Stimulated activated CD4-positive, alpha-beta T cell treated with anti-CD3 and anti-CD28 coated beads, TNF-alpha, amount 100 ng/mL, for 48 hours (primary cell): Measurements from ENCODE around the gene JPT2.

ENCODE experiments used
- DNase-seq, 3 donors: peaks; one replicate each; pipeline ENCODE4 v3.0.0-alpha.2; 2020; ENCODE audit warnings: low read depth in 3 of 3

The JPT2 gene

DNA sequence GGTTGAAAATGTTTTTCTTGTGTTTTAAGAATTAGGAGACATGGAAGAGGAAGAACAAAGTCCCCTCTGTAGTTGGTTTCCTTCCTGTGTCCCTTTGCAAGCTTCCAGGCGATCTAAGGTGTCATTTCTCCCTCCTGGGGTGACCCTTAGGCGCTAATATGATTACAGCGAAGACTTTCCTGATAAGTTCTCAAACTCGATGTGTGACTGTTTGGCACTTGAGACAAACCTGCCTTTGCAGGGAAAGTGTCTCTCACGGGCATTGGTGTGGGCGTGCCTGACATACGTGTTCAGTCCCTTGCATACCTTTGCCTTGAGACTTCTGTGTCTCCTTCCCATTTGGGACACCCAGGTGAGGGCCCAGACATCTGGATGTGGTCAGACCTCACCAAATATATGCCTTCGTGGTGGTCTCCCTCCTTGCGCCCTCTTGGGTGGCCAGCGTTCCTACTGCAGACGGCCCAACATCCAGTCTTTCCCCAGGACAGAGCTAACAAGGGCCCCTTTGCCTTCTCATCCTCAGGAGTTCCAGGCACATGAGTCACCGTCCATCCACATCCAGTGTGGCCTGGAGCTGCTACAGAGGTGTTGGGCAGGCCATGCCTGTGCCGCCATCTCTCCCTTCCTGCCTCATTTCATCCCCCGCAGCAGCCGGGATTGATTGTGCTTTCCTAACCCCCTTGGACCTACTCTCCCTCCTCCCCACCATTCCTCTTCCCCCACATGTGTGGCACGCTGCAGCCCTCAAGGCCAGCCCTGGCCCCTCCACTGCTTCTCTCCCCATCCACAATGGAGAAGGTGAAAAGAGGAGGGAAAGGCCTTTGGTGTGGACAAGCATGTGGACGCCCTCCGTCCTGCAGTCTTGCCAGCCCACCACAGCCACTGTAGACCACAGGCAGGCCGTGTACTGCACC lies 3.1 kb upstream of the JPT2 start:
- no peak for DNase-seq

DNA sequence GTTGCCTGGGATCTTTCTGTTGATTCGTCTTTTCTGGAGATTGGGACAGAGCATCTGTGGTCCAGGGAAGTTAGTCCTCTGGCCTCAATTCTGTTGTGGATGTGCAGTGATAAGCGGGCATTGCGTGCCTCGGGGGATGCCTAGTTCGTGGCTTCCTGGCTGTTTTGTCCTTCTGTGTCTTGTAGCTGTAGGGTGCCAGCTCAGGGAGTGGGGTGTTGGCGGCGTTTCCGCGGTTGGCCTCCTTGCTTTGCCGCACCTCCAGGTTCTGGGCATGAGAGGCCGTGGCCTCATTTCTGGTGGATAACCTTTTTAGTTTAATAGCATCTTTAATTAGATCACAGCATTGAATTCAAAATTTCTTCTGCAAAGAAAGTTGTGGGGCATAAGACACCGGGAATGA lies 1.4 kb upstream of the JPT2 start:
- DNase-seq = no peak

DNA sequence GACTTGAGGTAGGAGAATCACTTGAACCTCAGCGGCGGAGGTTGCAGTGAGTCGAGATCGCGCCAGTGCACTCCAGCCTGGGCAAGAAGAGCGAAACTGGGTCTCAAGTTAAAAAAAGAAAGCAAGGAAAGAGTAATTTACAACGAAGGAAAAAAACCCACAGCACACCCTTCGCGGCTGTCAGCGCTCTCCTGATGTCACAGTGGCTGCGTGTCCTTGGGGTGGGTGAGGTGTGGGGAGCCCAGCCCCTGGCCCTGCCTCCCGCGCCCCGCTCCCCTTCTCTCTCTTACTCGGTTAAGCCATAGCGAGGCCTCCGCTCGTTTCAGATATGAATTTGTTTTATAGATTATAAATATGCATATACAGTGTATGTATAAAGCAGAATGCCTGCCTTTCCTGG lies 740 bp upstream of the JPT2 start:
- DNase-seq = no peak

DNA sequence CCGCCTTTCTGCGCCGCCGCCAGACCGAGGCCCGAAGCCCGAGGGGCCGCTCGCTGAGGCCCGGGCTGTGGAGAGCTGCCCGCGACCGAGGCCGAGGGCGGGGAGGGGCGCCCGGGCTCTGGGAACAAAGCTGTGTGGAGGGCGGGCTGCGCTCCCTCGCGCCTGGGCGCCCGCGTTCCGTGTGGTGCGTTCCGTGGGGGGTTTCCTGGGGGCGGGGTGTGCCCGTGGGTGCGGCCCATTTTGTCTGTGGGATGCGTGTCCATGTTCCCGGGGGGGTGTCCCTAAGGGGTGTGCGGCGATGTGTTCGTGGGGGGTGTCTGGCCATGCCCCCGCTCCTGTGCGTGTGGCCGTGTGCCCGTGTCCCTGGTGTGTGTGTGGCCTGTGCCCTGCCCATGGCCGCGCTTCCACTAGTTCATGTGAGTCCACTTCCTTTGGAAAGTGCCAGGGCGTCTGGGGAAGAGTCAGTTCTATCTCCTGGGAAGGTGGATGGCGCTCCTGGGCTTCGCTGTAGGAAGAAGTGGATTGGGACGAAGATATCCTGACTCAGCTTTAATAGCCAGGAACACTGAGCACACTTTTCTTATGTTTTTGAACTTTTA lies 520 bp downstream of the JPT2 start:
- peak in 2 of 3 donors; percentile 3 to 38 for DNase-seq

DNA sequence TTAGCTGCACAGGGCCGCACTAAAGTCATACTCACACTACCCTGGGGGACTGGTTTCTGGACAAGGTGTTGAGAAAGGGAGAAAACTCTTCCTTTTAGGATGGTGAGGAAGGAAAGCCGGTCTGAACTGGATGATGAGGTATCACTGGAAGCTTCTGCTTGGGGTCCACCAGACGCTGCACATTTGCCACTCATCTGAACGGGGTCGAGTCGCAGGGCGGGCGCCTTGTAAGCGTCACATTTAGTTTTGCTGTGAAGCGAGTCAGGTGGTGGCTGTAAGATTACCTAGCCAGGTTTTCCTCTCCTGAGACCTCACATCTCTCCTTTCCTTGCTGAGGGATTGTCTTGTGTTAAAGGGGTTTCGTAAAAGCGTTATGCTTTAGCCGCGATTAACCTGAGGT lies 2.3 kb downstream of the JPT2 start:
- no peak for DNase-seq

DNA sequence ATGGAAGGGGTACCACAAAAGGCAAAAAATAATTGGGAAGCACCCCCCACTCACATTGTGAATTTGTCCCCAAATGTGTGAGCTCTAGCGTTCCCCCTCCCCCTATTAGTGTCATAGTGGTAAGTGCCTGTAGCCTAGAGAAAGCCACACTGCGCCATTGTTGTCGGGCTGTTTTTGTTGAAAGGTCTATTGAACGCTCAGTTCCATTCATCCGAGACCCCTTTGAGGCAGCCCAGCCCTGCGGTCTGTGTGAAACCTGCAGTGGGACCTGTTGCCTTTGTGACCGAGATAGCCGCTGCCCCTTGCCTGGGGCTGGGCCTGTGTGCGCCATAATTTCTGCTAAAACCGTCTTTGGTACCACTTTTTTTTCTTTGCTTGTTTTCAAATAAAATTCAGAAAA lies 3.0 kb downstream of the JPT2 start:
- DNase-seq = no peak

DNA sequence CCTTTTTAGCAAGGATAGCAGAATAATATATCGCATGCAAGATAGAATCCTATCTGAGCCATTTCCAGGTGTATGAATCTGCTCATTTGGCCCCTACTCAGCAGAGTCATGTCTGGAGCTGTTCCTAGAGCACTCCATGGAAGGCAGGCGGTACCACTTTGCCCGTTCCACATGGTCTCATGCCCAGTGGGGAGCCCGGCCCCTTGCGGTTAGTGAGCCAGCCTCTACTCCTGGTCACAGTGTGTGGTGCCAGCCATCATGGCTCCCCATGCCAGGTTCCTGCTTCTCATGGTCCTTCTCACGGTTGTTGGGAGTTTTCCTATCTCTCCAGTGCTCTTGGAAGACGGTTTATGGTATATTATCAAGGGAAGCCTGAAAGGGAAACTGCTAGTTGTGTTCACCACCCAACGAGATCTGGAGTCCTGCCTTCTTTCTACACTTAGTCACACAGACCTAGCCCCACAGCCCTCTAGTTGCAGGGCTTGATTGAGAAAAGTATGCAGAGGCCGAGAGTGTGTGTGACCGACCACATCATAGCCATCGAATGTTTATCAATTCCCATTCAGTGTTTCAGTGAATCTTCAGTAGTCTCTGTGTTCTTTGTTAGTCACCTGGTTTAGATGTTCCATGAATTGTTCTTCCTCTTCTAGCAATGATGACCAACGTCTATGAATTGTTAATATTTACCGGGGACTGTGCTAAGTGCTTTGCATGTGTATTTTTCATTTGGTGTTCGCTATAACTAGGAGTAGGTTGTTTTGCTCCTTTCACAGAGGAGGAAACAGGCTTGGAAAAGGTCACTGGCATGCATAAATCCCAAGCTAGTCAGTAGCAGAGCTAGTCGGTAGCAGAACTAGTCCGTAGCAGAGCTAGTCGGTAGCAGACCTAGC lies 9.6 kb downstream of the JPT2 start:
- DNase-seq = no peak

DNA sequence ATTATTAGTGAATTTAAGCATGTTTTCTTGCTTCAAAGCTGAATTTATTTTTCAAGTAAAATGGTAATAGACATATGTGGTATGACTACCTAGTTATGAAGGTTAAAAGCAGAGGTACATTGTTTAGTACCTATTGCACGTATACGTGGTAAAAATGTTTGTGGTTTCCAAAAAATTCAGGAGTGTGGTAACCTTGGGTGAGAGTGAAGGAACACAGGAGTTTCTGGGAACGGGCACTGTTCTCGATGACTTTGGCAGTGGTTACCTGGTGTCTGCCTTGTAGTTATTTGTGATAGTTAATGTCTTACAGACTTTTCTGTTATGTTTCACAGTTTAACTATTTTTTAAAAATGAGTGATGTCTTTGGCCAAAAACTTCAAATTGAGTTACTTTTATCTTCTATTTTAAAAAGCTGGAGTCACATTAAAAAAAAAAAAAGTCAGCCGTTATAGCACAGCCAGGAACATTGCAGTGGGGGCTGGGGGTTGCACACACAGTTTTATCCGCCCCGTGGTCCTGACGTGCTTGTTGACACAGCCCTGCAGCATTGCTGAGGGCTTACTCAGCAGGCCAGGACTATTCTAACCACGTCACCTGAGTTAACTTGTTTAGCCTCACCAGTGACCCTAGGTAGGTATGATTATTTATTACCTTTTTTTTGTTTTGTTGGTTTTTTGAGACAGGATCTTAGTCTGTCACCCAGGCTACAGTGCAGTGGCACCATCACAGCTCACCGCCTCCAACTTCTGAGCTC lies 10.9 kb downstream of the JPT2 start:
- no peak for DNase-seq

DNA sequence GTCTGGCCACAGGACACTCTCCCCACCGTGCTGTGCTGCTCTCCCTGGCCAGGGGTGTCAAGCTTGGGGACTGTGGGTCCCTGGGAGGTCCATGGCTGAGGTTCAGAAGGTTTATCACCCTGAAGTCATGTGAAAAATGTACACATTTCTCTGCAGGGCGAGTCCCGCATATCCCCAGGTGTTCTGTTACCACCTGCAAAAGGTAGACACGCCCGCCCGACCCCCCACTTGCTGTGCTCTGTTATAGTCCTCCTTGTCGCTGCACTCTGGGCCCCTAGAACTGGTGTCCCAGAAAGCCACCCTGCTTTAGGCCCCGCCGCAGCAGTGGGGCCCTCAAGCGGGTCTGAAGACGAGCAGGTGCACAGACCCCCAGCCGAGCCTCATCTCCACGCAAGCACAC lies 11.8 kb downstream of the JPT2 start:
- DNase-seq = no peak

DNA sequence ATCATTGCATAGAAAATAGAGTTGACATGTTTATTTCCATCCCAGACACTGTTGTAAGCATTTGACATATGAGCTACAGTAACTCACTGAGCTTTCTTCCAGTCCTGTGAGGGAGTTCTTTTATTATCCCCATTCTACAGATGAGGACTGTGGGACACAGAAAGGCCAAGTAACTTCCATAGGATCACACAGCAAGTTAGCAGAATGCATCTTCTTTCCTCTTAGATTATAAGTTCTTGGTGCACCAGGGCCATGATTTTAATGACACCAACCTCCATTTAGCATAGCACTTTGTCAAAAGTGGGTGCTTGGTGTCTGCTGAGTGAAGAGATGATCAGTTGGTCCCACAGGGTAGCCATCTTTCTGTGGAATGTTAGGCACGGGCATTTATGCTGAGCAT lies 12.7 kb downstream of the JPT2 start:
- DNase-seq = no peak

DNA sequence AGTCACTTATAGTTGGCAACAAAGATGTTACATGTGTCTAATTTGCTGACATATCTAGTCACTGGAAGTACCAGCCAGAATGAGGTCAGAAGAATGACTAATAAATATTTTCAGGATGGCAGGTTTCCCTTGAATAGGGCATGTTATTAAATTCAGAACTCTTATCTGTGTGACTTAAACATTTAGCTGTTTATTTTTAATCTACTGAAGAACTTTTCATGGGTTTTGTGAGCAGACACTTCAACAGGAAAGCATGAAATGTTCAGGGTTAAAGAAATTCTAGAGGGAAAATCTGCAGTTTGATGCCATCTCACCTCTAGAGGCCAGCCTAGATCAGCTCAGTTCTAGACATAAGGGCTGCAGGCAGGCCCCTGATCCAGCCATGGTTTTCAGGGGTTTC lies 13.2 kb downstream of the JPT2 start:
- DNase-seq = no peak

DNA sequence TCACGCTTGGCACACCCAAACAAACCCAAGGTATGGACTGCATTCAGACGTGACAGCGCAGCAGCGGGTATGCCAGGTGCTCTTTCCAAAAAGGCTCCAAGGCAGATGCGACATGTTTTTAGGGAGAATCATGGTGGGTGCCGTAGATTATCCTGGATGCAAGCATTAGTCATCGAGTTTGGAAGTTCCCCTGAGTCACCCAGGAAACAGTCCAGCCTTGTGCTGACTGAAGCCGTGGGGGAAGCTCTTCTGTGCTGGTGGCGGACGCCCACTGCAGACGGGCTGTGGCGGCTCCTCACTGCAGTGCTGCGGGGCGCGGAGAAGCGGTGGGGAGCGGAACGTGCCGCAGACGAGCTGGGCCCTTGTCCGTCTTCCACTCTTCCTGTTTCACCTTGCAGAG lies 13.9 kb downstream of the JPT2 start:
- DNase-seq = no peak

DNA sequence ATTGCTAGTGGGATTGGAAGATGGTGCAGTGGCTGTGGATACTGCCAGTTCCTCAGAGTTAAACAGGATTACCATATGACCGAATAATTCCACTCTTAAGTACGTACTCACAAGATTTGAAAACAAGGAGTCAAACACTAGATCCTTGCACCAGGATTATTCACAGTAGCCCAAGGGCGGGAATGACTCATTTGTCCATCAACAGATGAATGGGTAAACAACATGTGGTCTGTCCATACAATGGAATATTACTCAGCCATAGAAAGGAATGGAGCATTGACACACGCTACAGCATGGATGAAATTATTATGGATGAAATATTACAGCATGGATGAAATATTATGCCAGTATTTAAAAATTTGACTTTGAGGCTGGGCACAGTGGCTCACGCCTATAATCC lies 18.8 kb downstream of the JPT2 start:
- DNase-seq = no peak

DNA sequence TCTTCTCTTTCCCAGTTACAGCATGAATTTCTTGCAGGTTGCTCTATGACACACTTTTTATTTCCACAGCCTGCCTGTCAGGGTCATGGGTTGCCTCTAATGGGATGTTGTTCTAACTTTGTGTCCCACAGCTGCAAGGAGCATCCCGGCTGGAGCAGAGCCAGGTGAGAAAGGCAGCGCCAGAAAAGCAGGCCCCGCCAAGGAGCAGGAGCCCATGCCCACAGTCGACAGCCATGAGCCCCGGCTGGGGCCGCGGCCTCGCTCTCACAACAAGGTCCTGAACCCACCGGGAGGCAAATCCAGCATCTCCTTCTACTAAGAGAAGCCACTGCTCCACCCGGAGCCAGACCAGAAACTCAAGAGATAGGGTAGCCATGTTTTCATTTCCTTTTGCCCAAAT lies 20.6 kb downstream of the JPT2 start:
- DNase-seq = no peak

DNA sequence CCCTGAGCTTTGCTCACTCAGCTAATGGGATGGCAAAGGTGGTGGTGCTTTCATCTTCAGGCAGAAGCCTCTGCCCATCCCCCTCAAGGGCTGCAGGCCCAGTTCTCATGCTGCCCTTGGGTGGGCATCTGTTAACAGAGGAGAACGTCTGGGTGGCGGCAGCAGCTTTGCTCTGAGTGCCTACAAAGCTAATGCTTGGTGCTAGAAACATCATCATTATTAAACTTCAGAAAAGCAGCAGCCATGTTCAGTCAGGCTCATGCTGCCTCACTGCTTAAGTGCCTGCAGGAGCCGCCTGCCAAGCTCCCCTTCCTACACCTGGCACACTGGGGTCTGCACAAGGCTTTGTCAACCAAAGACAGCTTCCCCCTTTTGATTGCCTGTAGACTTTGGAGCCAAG lies 22.2 kb downstream of the JPT2 start:
- DNase-seq = no peak

DNA sequence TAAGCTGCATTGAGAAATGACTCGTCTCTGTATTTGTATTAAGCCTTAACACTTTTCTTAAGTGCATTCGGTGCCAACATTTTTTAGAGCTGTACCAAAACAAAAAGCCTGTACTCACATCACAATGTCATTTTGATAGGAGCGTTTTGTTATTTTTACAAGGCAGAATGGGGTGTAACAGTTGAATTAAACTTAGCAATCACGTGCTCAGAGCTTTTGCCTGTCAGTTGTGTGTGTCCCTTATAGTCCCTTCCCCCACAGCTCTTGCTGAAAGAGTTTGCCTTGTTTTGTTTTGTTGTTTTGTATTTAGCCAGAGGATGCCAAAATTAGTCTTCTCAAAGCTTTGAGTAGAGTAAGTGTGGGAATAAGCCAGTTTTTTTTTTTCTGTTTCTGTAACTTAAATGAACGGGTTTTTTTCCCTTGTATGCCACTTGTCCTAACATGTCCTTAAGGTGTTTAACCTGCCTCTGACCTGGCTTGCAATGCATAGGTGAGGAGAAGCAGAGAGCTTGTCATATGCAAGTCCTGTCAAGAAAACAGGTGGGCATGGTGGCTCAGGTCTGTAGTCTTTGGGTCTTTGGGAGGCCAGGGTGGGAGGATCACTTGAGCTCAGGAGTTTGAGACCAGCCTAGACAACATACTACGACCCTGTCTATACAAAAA lies 23.3 kb downstream of the JPT2 start:
- DNase-seq = no peak

DNA sequence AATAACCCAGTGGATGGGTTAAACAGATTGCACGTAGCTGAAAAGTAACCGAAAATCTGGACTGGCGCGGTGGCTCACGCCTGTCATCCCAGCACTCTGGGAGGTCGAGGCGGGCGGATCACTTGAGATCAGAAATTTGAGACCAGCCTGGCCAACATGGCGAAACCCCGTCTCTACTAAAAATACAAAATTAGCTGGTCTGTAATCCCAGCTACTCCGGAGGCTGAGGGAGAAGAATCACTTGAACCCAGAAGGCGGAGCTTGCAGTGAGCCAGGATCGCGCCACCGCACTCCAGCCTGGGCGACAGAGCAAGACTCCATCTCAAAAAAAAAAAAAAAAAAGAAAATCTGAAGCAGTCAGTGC lies 27.2 kb downstream of the JPT2 start:
- peak in 1 of 3 donors; percentile 24 for DNase-seq

DNA sequence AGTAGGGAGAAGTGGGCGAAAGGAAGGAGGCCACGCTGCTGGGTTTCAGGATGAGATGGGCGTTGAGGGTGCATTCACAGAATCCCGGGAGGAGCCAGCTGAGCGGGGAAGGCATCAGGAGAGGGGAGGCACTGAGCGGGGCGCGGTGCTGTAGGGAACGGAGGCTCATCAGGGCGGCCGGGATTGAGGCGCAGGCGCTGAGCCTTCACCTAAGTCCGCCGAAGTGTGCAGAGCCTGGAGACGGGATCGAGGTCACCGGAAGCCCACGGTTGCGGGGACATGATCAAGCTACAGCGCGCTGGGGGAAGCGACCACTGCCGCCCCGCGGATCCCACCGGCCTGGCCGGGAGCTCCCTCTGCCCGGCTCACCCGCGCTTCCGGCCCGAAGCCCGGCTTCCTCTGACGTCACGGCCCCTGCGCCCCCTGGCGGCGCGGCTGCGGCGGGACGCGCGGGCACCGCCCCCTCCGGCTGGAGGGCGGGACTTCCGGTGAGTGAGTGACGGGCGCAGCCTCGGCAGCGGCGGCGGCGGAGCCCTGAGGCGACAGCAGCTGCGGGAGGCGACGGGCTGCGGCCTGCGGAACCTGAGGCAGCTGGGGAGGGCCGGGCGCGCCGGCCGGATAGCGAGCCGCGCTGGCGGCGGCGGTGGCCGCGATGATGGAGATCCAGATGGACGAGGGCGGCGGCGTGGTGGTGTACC lies 27.8 kb downstream of the JPT2 start, which contains the start of gene MAPK8IP3:
MAPK8IP3 (plus strand) TSS at position 508 of the 698 bp plus-strand sequence; CDS start at position 653, 145 bp downstream.
- peak; percentile 87 to 93 (median 93) for DNase-seq

DNA sequence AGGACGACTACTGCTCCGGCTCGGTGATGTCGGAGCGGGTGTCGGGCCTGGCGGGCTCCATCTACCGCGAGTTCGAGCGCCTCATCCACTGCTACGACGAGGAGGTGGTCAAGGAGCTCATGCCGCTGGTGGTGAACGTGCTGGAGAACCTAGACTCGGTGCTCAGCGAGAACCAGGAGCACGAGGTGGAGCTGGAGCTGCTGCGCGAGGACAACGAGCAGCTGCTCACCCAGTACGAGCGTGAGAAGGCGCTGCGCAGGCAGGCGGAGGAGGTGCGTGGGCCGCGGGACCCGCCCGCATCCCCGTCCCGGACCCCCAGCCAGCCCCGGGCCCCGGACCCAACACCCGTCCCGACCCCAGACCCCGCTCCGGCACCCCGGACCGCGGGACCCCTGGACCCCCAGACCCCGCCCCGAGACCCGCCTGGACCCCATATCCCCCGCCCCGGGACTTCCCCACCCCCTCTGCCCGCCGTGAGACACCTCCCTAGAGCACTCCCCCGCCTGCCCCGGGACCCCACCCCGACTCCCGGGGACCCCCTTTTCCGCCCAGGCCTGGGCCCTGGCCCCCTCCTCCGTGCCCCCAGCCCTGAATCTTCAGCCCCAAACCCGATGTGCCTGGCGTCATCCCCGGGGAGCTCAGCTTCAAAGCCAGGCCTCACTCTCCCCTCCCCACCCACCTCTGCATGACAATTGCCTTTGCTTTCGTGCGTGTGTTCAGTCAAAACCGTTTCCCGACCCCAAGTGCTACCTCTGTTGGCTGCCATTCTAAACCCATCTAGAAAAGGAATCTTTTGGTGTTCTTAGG lies 28.5 kb downstream of the JPT2 start:
- peak in 1 of 3 donors; percentile 46 for DNase-seq
